Natural killer cell treated with Interleukin-12 subunit alpha and Interleukin-12 subunit beta and Interleukin-15 and Interleukin-18, amount 100 ng/mL, for 72 hours (primary cell): ENCODE data around the gene SYTL3. TPM values are rescaled to one million over a fixed set of nuclear protein-coding genes. Genes with fewer than 3 reads are reported as not detected.

ENCODE experiments used
- ATAC-seq, 2 donors: fragments of 150-1000 bp; cut with Tn5 transposase in 1 of 2; sonication (Bioruptor Pico), chemical (Tn5 transposase) in 1 of 2; 2 replicates each; pipeline ENCODE4 v1.10.0; 2021
- DNase-seq: peaks from one replicate; pipeline ENCODE4 v3.0.0; 2022; ENCODE audit warnings: low spot score
- H3K27ac Mint-ChIP-seq, 2 donors: 1 replicate in 1 of 2; 2 replicates in 1 of 2; pipeline ENCODE4 v1.8.0; 2022; ENCODE audit warnings: mixed read lengths in 2 of 2, mild to moderate bottlenecking in 1 of 2, moderate library complexity in 1 of 2
- H3K27me3 Mint-ChIP-seq, 2 donors: 1 replicate in 1 of 2; 2 replicates in 1 of 2; pipeline ENCODE4 v1.8.0; 2022; ENCODE audit warnings: mixed read lengths in 2 of 2
- H3K36me3 Mint-ChIP-seq: one replicate; pipeline ENCODE4 v1.8.0; 2022; ENCODE audit warnings: mixed read lengths
- H3K4me1 Mint-ChIP-seq, 2 donors: 1 replicate in 1 of 2; 2 replicates in 1 of 2; pipeline ENCODE4 v1.8.0; 2022; ENCODE audit warnings: low read depth in 2 of 2, mixed read lengths in 2 of 2, mild to moderate bottlenecking in 1 of 2
- H3K4me3 Mint-ChIP-seq: one replicate; pipeline ENCODE4 v1.8.0; 2022; ENCODE audit warnings: mixed read lengths
- H3K9me3 Mint-ChIP-seq: 2 replicates; pipeline ENCODE4 v1.8.0; 2022; ENCODE audit warnings: mixed read lengths
- total RNA-seq, 2 donors: library from RNA; stranded (reverse); gene quantifications; one replicate each; pipeline ENCODE4 v1.2.3, GENCODE V29; 2022

Gene SYTL3
- total RNA-seq, 2 donors from 2014 or later, result 199 to 246 TPM

DNA sequence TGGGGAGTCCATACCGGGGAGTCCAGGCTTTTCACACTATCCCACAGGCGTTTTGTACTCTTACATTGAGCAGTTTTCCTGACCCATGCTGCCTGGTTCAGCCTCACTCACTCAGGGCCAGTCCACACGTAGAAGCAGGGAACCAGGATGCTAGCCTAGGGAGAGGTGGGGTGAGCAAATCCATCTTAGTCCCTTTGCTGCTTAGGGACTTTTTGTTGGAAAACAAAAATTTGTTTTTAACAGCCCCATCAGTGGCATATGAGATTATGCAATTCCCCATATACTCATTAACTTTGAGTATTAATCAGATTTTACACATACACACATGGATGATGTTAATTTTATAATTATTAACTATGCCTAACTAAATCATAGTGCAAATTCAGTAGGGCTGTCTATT, 85.2 kb downstream of the SYTL3 start:
- H3K27me3 Mint-ChIP-seq, result no peaks in the 10 kb centered on the region
- no peak for DNase-seq
- ATAC-seq, result peak in 1 of 2 donors; percentile 13
- H3K4me1 Mint-ChIP-seq, result peaks cover 24 to 28% of the 10 kb centered on the region in 2 donors
- no peak overlapping the region for H3K4me3 Mint-ChIP-seq
- H3K27ac Mint-ChIP-seq, result peak overlapping the region; percentile 27 to 53
- H3K36me3 Mint-ChIP-seq, result peaks cover 45% of the 10 kb centered on the region
- peaks cover 2% of the 10 kb centered on the region for H3K9me3 Mint-ChIP-seq

DNA sequence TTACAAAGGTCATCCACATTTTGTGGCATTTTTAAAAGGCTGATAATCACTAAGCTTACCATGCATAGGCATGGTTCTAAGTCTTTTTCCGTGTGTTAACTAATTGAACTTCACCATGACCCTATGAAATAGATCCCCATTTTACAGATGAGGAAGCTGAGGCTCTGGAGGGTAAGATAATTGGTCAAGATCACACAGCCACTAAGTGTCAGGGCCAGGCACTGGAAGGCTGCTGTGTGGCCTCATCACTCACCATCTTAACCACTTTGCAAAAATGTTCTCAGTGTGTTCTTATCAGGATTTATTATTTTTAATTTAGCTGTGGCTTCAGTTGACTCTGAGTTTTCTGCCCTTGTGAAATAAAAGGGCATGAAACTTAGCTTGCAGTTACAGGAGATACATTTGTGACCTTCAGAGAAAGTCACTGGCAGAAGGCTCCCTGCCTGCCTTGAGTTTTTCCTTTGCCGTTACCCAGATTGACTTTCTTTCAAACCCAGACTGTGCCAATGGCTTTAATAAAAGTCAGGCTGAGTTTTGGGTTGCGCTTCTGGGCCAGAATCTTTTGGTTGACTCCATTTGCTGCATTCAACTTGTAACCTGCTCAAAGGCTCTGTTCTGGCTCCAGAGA, 87.3 kb downstream of the SYTL3 start:
- peaks cover 45% of the 10 kb centered on the region for H3K36me3 Mint-ChIP-seq
- H3K27me3 Mint-ChIP-seq, result no peaks in the 10 kb centered on the region
- no peak overlapping the region for H3K4me3 Mint-ChIP-seq
- ATAC-seq (no peak), DNase-seq (no peak)
- H3K9me3 Mint-ChIP-seq, result peaks cover 2% of the 10 kb centered on the region
- H3K4me1 Mint-ChIP-seq, result peaks cover 29 to 31% of the 10 kb centered on the region in 2 donors
- H3K27ac Mint-ChIP-seq, result no peak overlapping the region

DNA sequence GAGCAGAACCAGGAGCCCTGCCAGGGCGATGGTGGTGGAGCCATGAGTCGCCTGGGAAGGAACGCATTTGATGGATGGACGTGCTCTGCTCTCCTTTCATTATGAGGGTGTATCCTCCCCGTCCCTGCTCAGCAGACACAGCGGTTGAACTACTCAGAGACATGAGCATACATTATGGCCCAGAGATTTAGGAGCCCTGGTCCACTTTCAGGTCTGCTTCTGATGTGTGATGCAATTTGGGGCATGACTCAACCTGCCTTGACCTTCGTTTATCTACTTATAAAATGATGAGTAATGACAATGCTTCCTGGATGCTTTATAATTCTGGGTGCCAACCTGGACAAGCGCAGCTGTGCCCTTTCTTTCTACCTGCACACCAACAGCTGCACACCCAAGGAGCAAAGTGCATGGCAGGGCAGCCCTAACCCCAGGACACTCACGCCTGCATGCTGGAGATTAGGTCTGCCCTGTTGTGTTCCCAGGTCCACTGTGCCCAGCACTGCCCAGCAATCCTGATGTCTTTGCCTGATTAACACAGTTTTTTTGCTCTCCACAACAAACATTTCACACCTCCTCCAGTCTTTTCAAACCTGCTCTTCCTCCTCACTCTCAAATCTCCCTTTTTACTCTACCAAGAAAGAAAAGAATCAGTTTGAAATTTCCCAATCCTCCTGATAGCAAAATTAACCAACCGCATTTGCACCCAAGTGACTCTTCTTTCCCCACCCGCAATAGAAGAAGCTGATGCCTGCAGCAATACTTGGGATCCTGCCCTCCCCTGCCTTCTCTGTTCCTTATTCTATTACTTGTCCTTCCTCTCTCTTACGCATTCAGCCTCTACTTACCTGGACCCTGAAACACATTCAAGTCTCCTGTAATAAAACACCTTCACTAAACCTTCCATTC, 88.1 kb downstream of the SYTL3 start:
- peaks cover 2% of the 10 kb centered on the region for H3K9me3 Mint-ChIP-seq
- H3K27me3 Mint-ChIP-seq, result no peaks in the 10 kb centered on the region
- ATAC-seq (peak; percentile 46 to 67), DNase-seq (no peak)
- peak overlapping the region; percentile 21 to 39 for H3K27ac Mint-ChIP-seq
- H3K4me1 Mint-ChIP-seq, result peaks cover 29 to 31% of the 10 kb centered on the region in 2 donors
- H3K4me3 Mint-ChIP-seq, result no peak overlapping the region
- H3K36me3 Mint-ChIP-seq, result peaks cover 38% of the 10 kb centered on the region

DNA sequence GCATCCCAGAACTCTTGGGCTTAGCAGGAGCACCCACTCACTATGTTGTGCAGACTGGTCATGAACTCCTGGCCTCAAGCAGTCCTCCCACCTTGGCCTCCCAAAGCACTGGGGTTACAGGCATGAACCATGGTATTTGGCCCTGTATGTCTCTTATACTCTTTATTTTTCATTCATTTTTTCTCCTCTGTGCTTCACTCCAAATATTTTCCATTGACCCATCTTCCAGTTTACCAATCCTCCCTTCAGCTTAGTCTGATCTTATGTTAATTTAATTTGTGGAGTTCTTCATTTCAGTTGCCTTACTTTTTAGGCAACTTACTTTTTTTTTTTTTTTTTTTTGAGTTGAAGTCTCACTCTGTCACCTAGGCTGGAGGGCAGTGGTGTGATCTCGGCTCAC, 89.8 kb downstream of the SYTL3 start:
- no peaks in the 10 kb centered on the region for H3K27me3 Mint-ChIP-seq
- DNase-seq (no peak), ATAC-seq (no peak)
- peak overlapping the region; percentile 21 to 56 for H3K27ac Mint-ChIP-seq
- H3K9me3 Mint-ChIP-seq, result peaks cover 2% of the 10 kb centered on the region
- H3K4me3 Mint-ChIP-seq, result no peak overlapping the region
- H3K36me3 Mint-ChIP-seq, result peaks cover 41% of the 10 kb centered on the region
- H3K4me1 Mint-ChIP-seq, result peaks cover 26 to 29% of the 10 kb centered on the region in 2 donors

DNA sequence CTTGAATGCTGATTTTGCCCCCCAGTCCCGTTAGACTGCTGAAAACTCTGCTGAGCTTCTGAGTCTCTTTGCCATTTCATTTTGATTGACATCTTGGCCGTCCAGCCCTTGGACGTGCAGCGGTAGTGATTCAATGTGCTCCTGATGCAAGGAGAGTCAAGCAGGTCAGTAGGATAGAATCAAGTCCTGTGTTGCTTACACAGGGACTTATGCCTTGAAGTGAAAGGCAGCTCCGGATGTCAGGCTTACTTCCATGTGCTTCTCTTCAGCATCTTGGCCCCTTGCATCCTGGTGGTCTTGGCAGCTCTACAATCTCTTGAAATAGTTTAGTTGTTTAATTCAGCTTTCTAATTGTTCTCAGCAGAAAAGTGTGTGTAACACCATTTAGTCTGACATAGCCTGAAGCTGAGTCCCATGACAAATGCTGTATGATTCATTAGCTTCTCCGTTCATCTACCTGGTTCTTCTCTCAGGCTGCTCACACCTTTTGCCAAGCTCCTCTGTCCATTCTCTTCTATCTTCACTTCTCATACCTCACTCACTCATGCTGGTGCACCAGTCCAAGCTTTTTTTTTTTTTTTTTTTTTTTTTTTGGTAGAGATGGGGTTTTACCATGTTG, 93.3 kb downstream of the SYTL3 start:
- Mint-ChIP-seq H3K9me3 (peaks cover 2% of the 10 kb centered on the region), H3K4me1 (peaks cover 20 to 21% of the 10 kb centered on the region in 2 donors), H3K27me3 (no peaks in the 10 kb centered on the region), H3K4me3 (no peak overlapping the region), H3K36me3 (peaks cover 45% of the 10 kb centered on the region), H3K27ac (no peak overlapping the region)
- DNase-seq (no peak), ATAC-seq (no peak)

DNA sequence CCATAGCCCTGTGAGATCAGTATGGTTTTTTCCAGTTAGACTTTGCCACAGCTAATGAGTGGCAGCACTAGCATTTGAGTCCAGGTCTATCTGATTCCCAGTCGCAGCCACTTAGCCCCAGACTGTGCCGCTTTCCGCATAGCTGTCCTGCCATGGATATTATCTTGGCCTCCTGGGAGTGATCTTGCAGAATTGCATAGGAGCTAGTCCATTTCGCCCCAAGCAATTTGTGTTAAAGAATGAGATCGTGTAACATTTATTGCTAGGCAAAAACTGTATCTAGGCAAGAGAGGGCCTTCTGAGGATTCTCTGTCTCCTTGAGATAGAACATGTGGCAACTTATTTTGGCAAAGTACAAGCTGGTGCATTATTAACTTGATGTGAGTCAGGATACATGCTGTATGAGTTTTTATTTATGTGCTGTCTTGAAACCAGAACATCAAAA, 95.2 kb downstream of the SYTL3 start:
- H3K27me3 Mint-ChIP-seq, result no peaks in the 10 kb centered on the region
- ATAC-seq, result no peak
- H3K27ac Mint-ChIP-seq, result no peak overlapping the region

DNA sequence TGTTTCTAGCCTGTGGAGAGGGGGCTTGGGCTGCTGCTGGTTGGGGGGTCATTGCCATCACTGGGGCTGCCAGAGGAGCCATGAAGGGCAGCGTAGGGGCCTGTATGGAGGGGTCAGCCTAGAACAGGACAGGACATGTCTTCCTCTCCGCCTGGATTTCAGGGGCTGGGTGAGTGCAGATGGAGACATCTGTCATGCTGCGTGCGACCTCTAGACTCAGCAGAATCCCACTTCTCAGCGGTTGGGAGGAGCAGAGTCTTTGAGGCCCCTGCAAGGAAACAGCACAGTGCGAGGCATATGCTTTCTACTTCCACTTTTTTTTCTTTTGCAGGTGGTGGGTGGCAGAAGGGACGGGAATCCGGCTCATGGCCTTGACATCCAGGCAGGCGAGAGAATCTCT, 101.4 kb downstream of the SYTL3 start:
- Mint-ChIP-seq H3K4me1 (peaks cover 8% of the 10 kb centered on the region in 2 donors), H3K36me3 (peaks cover 27% of the 10 kb centered on the region), H3K27ac (no peak overlapping the region), H3K9me3 (no peaks in the 10 kb centered on the region), H3K4me3 (no peak overlapping the region), H3K27me3 (no peaks in the 10 kb centered on the region)
- no peak for DNase-seq
- no peak for ATAC-seq

More for the DNA sequence above, 95.2 kb downstream of the SYTL3 start:
- Mint-ChIP-seq H3K9me3 (no peaks in the 10 kb centered on the region), H3K4me1 (peaks cover 8 to 12% of the 10 kb centered on the region in 2 donors), H3K36me3 (peaks cover 37% of the 10 kb centered on the region), H3K4me3 (no peak overlapping the region)
- no peak for DNase-seq

DNA sequence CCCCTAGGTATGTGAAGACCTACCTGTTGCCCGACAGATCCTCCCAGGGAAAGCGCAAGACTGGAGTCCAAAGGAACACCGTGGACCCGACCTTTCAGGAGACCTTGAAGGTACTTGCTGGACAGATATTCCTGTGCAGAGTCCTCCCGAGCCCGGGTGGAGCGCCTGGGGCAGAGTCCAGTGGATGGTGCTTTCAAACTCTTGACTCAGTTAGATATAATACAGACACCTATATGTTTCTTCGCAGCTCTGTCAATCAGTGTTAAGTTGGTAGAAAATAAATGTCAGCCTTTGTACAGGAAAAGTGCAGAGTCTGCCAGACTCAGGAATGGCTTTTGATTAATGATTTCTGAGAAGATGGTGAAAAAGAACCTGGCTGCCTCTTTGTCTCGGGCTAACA, 102.1 kb downstream of the SYTL3 start:
- H3K27ac Mint-ChIP-seq, result no peak overlapping the region

DNA sequence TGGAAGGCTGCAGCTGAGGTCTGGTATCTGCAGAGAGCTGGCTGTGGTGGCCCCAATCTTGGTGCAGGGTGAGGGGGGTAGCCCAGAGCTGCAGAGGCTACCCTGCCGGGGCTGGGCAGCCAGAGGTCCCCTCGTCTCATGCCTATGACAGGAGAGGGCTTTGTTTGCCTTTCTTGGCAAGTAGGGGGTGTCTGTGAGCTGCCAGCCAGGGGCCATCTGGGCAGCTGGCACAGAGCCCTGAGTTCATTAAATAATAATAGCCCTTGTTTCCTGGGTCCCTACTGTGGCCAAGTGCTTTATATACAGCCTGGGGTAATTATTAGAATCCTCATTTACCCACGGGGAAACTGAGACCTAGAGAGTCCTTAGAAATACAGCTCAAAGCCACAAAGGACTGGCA, 102.8 kb downstream of the SYTL3 start:
- Mint-ChIP-seq H3K27ac (no peak overlapping the region), H3K4me3 (no peak overlapping the region), H3K9me3 (no peaks in the 10 kb centered on the region), H3K4me1 (peaks cover 8% of the 10 kb centered on the region in 2 donors), H3K36me3 (peaks cover 27% of the 10 kb centered on the region), H3K27me3 (no peaks in the 10 kb centered on the region)
- no peak for DNase-seq
- peak in 1 of 2 donors; percentile 32 for ATAC-seq

More for the DNA sequence above, 102.1 kb downstream of the SYTL3 start:
- Mint-ChIP-seq H3K4me1 (peaks cover 8% of the 10 kb centered on the region in 2 donors), H3K9me3 (no peaks in the 10 kb centered on the region), H3K27me3 (no peaks in the 10 kb centered on the region), H3K36me3 (peaks cover 27% of the 10 kb centered on the region), H3K4me3 (no peak overlapping the region)
- DNase-seq (no peak), ATAC-seq (no peak)

DNA sequence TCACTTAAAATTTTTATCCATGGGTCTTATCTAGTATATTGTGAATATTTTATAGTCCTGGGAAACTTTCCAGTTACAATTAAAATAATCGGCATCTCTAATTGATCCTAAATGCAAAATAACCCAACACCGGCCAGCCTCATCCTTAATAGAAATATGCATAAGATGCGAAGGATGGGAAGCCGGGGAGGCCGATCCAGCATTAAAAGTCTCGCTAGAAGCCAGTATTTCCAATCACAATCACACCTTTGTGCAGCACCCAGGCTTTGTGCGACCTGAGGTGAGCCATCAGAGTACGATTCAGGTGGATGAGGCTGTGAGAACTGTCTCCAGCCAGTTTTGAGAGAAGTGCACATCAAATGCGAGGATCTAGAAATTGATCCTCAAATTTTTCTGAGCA, 104.0 kb downstream of the SYTL3 start:
- DNase-seq (no peak), ATAC-seq (no peak)
- peaks cover 16% of the 10 kb centered on the region for H3K36me3 Mint-ChIP-seq
- peaks cover 8 to 12% of the 10 kb centered on the region in 2 donors for H3K4me1 Mint-ChIP-seq
- no peak overlapping the region for H3K27ac Mint-ChIP-seq
- H3K27me3 Mint-ChIP-seq, result no peaks in the 10 kb centered on the region
- no peak overlapping the region for H3K4me3 Mint-ChIP-seq
- no peaks in the 10 kb centered on the region for H3K9me3 Mint-ChIP-seq

DNA sequence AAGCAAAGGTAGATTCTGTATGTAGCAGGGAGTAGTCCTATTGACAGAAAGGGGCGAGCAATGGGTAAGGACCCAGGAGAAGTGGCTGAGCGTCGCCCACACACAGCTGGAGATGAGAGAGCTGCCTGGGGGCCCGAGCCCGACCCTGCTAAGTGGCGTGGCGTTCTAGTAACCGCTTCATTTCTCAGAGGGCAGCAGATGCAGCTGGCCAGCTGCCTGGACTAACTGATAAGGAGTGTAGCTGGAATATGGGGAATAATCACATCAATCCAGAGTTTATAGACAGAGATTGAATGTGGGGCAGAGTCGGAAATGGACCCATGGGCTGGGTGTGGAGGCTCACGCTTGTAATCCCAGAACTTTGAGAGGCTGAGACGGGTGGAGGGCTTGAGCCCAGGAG, 104.9 kb downstream of the SYTL3 start:
- DNase-seq (no peak), ATAC-seq (no peak)
- H3K9me3 Mint-ChIP-seq, result no peaks in the 10 kb centered on the region
- peaks cover 7 to 11% of the 10 kb centered on the region in 2 donors for H3K4me1 Mint-ChIP-seq
- no peaks in the 10 kb centered on the region for H3K27me3 Mint-ChIP-seq
- H3K4me3 Mint-ChIP-seq, result no peak overlapping the region
- peak overlapping the region in 1 of 2 donors; percentile 39 for H3K27ac Mint-ChIP-seq
- peaks cover 14% of the 10 kb centered on the region for H3K36me3 Mint-ChIP-seq

DNA sequence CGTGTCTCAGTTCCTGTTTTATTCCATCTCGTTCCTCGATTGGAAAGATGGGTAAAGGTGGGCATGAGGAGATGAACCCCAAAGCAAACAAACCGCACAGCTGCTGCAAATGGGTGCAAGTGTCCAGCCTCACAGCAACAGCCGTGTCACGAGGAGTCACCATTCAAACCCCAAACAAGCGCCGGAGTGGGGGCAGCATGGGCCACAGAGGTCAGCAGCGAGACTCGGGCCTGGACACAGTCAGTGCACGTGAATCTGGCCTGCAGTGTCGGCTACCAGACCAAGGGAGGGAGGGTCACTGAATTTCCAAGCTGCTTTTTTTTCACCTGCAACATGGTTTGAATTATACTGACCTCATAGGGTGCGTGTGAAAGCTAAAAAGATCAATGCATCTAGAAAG, 105.8 kb downstream of the SYTL3 start:
- Mint-ChIP-seq H3K27ac (no peak overlapping the region), H3K9me3 (no peaks in the 10 kb centered on the region), H3K36me3 (peaks cover 7% of the 10 kb centered on the region), H3K4me3 (no peak overlapping the region), H3K4me1 (peaks cover 0 to 11% of the 10 kb centered on the region in 2 donors), H3K27me3 (no peaks in the 10 kb centered on the region)
- no peak for ATAC-seq
- no peak for DNase-seq

DNA sequence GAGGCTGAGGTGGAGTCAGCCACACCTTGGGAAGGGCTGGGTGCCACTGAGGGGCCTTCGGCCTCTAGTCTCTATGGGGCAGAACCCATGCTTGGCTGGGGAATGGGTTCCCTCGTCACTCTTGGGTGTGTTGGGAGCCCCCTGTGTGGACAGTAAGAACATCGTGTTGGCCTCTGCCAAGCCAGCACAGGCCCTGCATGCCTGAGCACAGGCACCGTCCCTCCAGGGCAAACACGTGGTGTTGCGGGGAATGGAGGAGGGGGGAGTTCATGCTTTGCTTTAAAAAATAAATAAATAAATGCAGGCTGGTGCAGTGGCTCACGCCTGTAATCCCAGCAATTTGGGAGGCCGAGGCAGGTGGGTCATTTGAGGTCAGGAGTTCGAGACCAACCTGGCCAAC, 106.3 kb downstream of the SYTL3 start:
- no peaks in the 10 kb centered on the region for H3K27me3 Mint-ChIP-seq
- no peak overlapping the region for H3K27ac Mint-ChIP-seq
- H3K9me3 Mint-ChIP-seq, result no peaks in the 10 kb centered on the region
- DNase-seq (no peak), ATAC-seq (no peak)
- H3K4me3 Mint-ChIP-seq, result no peak overlapping the region
- peaks cover 7% of the 10 kb centered on the region for H3K36me3 Mint-ChIP-seq
- H3K4me1 Mint-ChIP-seq, result peaks cover 0 to 11% of the 10 kb centered on the region in 2 donors
